NCI-H345 treated with DMSO at 0.1 percent for 48 hours (cell line): ENCODE measurements around the gene THRSP.
A peak's percentile ranks its signal among the peaks of the same experiment; 100 is the strongest.
"Not testable (repeated sequence)": the region's sequence is repeated elsewhere in the genome, so short reads cannot be mapped to it uniquely, and the experiment has no call there.

Source experiments
- DNase-seq: peaks from one replicate; lab custom pipeline; 2025; ENCODE audit not compliant: unreplicated experiment; lab: John Stamatoyannopoulos, UW

Gene THRSP

GRCh38 chr11:78086521-78087074 is 22.9 kb downstream of the THRSP start:
- not testable (repeated sequence) for DNase-seq

- DNase-seq, result no peak
Observed at GRCh38 chr11:78094250-78094649, 30.6 kb downstream of the THRSP start.

- no peak for DNase-seq
Observed at GRCh38 chr11:78097666-78098385, 34.2 kb downstream of the THRSP start.

- peak; percentile 39 for DNase-seq
Observed at GRCh38 chr11:78099666-78100065, 36.0 kb downstream of the THRSP start.

- DNase-seq, result peak; percentile 48
Observed at GRCh38 chr11:78100261-78100660, 36.6 kb downstream of the THRSP start.

GRCh38 chr11:78100676-78101472 is 37.2 kb downstream of the THRSP start:
- DNase-seq, result peak; percentile 88

GRCh38 chr11:78109081-78110015 is 45.7 kb downstream of the THRSP start:
- DNase-seq, result no peak

- no peak for DNase-seq
Observed at GRCh38 chr11:78110351-78110750, 46.7 kb downstream of the THRSP start.

GRCh38 chr11:78110830-78111229 is 47.2 kb downstream of the THRSP start:
- no peak for DNase-seq

- no peak for DNase-seq
Observed at GRCh38 chr11:78111298-78111697, 47.6 kb downstream of the THRSP start.

GRCh38 chr11:78112582-78113275 is 49.1 kb downstream of the THRSP start:
- DNase-seq, result no peak
